ENCODE measurements around the gene MED14. TPM values are rescaled to one million over a fixed set of nuclear protein-coding genes. Genes with fewer than 3 reads are reported as not detected.

MED14 gene
- total RNA-seq, 1 experiment from 2014 or later, result 28.9 TPM

DNA sequence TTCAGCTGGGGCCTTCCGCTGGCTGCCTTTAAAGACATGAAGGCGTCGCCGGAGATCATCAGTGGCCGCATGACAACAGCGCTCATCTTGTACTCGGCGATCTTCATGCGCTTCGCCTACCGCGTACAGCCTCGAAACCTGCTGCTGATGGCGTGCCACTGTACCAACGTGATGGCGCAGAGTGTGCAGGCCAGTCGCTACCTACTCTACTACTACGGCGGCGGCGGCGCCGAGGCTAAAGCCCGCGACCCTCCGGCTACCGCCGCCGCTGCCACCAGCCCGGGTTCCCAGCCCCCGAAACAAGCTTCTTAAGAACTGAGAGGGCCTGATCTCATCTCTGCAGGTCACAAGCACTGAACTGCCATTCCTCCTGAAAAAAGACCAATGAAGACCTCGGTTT, 111.7 kb downstream of the MED14 start:
- Histone ChIP-seq H3K36me3 (no peaks in the 10 kb centered on the region), H3K9me3 (replicated peaks) (no peaks in the 10 kb centered on the region), H3K27me3 (no peaks in the 10 kb centered on the region), H3K4me3 (no peak overlapping the region), H3K4me1 (no peaks in the 10 kb centered on the region), H3K27ac (no peak overlapping the region)
- DNase-seq, result no peak

DNA sequence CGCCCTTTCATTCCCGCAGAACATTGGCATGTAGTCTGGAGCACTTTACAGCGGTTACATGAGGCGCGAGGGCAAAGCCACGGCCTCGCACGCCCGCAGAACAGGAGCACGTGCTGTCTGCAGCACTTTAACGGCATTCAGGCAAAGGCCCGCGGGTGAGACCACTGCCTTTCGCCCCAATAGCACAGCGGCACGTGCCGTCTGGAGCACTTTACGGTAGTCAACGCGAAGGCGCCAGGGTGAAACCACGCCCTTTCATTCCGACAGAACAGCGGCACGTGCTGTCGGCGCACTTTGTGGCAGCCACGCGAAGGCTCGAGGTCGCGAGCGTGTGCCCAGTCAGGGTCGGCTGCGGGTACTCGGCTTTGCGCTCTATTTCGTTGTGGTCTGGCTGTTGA, 112.2 kb downstream of the MED14 start, which contains the start of gene MPC1L:
MPC1L (plus strand) TSS at position 290 of the 398 bp plus-strand sequence. CDS start 138 bp downstream, outside the sequence.
- no peaks in the 10 kb centered on the region for H3K4me1 ChIP-seq
- no peak within 1 kb of the TSS for H3K4me3 ChIP-seq
- no peaks in the 10 kb centered on the region for H3K9me3 ChIP-seq (replicated peaks)
- no peaks in the 10 kb centered on the region for H3K27me3 ChIP-seq
- DNase-seq, result no peak
- no peak within 1 kb of the TSS for H3K27ac ChIP-seq
- H3K36me3 ChIP-seq, result no peaks in the 10 kb centered on the region

GRCh38 chrX:40622479-40623138, 112.7 kb downstream of the MED14 start:
- H3K9me3 ChIP-seq (replicated peaks), result no peaks in the 10 kb centered on the region
- no peak overlapping the region for H3K4me3 ChIP-seq
- DNase-seq, result no peak
- no peak overlapping the region for H3K27ac ChIP-seq
- H3K36me3 ChIP-seq, result no peaks in the 10 kb centered on the region
- H3K4me1 ChIP-seq, result no peaks in the 10 kb centered on the region
- no peaks in the 10 kb centered on the region for H3K27me3 ChIP-seq

GRCh38 chrX:40617566-40617965, 117.8 kb downstream of the MED14 start:
- Histone ChIP-seq H3K27ac (no peak overlapping the region), H3K9me3 (replicated peaks) (no peaks in the 10 kb centered on the region), H3K36me3 (no peaks in the 10 kb centered on the region), H3K4me1 (no peaks in the 10 kb centered on the region), H3K4me3 (no peak overlapping the region), H3K27me3 (no peaks in the 10 kb centered on the region)
- no peak for DNase-seq

DNA sequence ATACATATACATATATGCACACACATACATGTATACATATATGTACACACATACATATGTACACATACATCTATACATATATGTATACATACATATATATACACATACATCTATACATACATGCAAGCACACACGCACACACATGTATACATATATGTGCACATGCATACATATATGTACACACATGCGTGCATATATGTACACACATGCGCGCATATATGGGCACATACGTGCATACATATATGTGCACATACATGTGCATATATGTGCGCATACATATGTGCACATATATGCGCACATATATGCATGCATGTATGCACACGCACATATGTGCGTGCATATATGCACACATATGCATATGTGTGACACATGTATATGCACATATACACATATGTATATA, 119.4 kb downstream of the MED14 start:
- H3K9me3 ChIP-seq (replicated peaks), result no peaks in the 10 kb centered on the region
- no peak overlapping the region for H3K27ac ChIP-seq
- no peaks in the 10 kb centered on the region for H3K27me3 ChIP-seq
- no peaks in the 10 kb centered on the region for H3K4me1 ChIP-seq
- no peak for DNase-seq
- no peak overlapping the region for H3K4me3 ChIP-seq
- H3K36me3 ChIP-seq, result no peaks in the 10 kb centered on the region

GRCh38 chrX:40612511-40612910, 122.8 kb downstream of the MED14 start:
- no peaks in the 10 kb centered on the region for H3K27me3 ChIP-seq
- H3K4me1 ChIP-seq, result no peaks in the 10 kb centered on the region
- H3K4me3 ChIP-seq, result no peak overlapping the region
- no peaks in the 10 kb centered on the region for H3K9me3 ChIP-seq (replicated peaks)
- DNase-seq, result no peak
- H3K27ac ChIP-seq, result no peak overlapping the region
- no peaks in the 10 kb centered on the region for H3K36me3 ChIP-seq

DNA sequence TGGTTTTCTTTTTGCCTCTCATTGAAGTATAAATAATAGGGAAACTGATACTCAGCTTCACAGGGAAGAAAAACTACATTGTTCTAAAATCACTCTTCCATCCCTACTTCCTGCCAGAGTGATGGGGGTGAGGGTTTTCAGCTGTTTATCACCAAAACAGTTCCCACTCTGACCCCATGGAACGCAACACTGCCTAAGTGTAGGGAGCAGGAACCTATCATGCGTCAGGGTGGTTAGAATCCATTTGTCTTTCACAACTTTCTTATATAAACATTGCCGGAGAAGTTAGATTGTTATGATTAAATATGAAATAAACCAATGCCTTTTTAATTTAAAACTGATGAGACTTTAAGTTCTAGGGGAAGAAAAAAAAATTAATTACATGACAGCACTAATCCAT, 128.0 kb downstream of the MED14 start:
- no peak for DNase-seq
- H3K27me3 ChIP-seq, result no peaks in the 10 kb centered on the region
- no peaks in the 10 kb centered on the region for H3K9me3 ChIP-seq (replicated peaks)
- no peaks in the 10 kb centered on the region for H3K4me1 ChIP-seq
- H3K27ac ChIP-seq, result no peak overlapping the region
- H3K36me3 ChIP-seq, result no peaks in the 10 kb centered on the region
- no peak overlapping the region for H3K4me3 ChIP-seq

DNA sequence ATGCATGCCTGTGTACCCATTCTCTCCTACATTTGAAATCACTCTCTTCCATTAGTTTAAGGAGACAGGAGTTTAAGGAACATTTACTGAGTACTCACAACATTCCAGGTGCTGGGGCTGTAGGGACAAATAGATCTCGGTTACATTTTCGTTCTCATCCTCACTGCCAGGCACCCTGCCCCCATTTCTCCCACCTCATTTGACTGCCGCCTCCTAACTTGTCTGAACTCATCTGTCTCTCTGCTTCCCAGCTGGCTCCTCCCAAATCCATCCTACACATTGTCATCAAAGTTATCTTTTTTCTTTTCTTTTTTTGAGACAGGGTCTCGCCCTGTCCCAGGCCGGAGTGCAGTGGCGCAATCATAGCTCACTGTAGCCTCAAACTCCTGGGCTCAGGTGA, 131.9 kb downstream of the MED14 start:
- DNase-seq, result no peak
- Histone ChIP-seq H3K4me3 (no peak overlapping the region), H3K27me3 (no peaks in the 10 kb centered on the region), H3K9me3 (replicated peaks) (no peaks in the 10 kb centered on the region), H3K27ac (no peak overlapping the region), H3K4me1 (no peaks in the 10 kb centered on the region), H3K36me3 (no peaks in the 10 kb centered on the region)

Other genes starting within 250 kb of the MED14 start
- 44.7 and 47.3 TPM in 2 replicates for gene ATP6AP2, start 154.6 kb downstream of the MED14 start, total RNA-seq (2014; rRNA removed; shearing (Covaris generic))
- not detected in 2 replicates for gene MPC1L, start 112.1 kb downstream of the MED14 start, total RNA-seq (2014; rRNA removed; shearing (Covaris generic))
- 7.7 and 9.3 TPM in 2 replicates for gene CXorf38, start 88.0 kb downstream of the MED14 start, total RNA-seq (2014; rRNA removed; shearing (Covaris generic))